Measurements from ENCODE around the gene VPS16.
"Not testable (repeated sequence)": the region's sequence is repeated elsewhere in the genome, so short reads cannot be mapped to it uniquely, and the experiment has no call there.

Gene VPS16

DNA sequence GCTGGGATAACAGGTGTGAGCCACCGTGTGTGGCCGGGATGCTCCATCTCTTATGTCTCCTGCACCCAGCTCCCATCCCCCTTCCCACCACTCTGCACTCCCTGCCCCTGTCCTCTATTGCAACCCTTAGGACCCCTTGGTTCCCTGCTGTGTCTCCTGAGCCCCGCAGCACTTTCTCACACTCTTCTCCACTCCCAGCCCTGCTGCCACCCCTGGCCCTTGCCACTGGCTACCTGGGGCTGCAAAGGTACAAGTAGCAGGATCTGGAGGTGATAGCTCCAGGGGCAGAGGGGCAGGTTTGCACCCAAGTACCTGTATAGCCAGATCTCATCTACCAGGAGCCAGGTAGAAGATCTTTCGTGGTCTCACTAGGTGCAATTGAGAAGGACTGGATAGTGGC lies 33.5 kb upstream of the VPS16 start:
- no peak for DNase-seq (ENCODE audit: low spot score)

- DNase-seq (ENCODE audit: low spot score): not testable (repeated sequence)
Measured at GRCh38 chr20:2807929-2808328, 32.6 kb upstream of the VPS16 start.

- DNase-seq (ENCODE audit: low spot score): peak; percentile 77
Measured at GRCh38 chr20:2809690-2810089, 30.9 kb upstream of the VPS16 start.

DNA sequence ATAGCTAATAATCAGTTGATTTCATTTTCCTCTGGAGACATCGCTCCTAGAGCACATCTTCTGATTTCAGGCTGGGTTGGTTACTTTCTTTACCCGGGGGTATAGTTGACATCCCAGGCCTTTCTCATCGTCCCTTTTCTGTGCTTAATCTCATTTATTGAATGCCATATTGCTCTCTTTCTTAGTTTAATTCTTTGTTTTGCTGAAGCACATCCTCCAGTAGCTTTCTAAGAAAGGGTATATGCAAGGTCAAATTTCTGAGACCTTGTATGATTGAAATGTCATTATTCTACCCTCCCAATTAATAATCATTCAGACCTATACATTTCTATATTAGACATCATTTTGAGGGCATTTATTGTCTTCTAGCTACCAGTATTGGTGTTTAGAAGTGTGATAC lies 28.4 kb upstream of the VPS16 start:
- DNase-seq (ENCODE audit: low spot score): no peak

GRCh38 chr20:2814076-2814475 lies 26.5 kb upstream of the VPS16 start:
- DNase-seq (ENCODE audit: low spot score): no peak

- DNase-seq (ENCODE audit: low spot score): peak; percentile 96
Measured at GRCh38 chr20:2814587-2815051, 25.9 kb upstream of the VPS16 start, which contains the start of gene C20orf141. Gene C20orf141, plus strand, starts transcription at chr20:2814987. Its CDS starts 198 bp downstream, at chr20:2815185.

- no peak for DNase-seq (ENCODE audit: low spot score)
Measured at GRCh38 chr20:2815242-2815900, 25.2 kb upstream of the VPS16 start.

GRCh38 chr20:2816030-2816582 lies 24.4 kb upstream of the VPS16 start, which contains the start of gene TMEM239:
Gene TMEM239, plus strand, starts transcription at chr20:2816364. Its CDS starts 191 bp downstream, at chr20:2816555.
- DNase-seq (ENCODE audit: low spot score): no peak

- DNase-seq (ENCODE audit: low spot score): peak; percentile 31
Measured at GRCh38 chr20:2816583-2817340, 23.8 kb upstream of the VPS16 start.

DNA sequence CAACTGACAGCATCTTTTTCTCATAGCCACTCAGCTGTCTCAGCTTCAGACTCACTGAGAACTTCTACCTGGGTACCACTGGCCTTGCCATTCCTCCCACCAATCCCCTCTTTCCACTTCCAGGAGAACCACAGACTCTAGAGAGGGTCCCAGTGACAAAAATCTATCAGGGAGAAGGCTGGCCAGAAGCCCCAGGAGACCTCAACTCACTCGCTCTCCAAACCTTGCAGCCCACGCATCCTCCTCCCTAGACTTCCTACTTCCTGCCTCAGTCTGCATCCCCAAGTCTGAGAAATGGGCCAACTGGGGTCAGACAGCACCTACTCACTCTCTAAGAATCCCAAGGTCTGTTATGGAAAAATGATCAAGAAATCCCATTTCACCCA lies 23.2 kb upstream of the VPS16 start:
- no peak for DNase-seq (ENCODE audit: low spot score)

DNA sequence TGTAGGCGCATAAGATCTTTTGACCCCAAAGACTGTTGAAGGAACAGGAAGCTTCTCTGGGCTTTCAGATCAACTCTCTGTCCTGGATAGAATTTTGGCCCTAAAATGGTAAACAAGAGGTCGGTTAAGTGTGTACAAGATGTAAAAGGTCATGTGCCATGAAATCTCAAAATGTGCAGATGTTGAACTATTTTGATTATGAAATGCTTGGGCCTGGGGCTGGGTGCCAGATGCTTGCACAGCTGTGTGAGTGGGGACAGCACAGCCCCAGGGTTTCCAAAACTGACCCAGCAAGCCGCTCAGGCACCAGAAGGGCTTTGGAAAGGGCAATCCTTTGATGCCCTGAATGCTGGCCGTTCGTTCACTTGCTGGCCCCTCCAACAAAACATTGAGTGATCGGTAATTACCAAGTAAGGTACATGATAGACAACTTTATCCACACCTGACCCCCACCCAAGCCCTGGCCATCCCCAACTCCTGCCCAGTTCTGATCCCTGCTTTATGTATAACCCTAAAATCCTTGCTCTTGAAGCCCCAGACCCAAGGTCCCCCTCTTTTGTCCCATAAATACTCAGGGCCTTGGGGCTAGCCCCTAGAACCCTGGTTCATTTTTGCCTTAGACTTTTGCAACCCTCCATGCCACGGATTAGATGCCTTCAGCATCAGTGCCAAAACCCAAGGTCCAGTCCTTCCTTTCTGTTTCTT lies 22.5 kb upstream of the VPS16 start:
- DNase-seq (ENCODE audit: low spot score): no peak

DNA sequence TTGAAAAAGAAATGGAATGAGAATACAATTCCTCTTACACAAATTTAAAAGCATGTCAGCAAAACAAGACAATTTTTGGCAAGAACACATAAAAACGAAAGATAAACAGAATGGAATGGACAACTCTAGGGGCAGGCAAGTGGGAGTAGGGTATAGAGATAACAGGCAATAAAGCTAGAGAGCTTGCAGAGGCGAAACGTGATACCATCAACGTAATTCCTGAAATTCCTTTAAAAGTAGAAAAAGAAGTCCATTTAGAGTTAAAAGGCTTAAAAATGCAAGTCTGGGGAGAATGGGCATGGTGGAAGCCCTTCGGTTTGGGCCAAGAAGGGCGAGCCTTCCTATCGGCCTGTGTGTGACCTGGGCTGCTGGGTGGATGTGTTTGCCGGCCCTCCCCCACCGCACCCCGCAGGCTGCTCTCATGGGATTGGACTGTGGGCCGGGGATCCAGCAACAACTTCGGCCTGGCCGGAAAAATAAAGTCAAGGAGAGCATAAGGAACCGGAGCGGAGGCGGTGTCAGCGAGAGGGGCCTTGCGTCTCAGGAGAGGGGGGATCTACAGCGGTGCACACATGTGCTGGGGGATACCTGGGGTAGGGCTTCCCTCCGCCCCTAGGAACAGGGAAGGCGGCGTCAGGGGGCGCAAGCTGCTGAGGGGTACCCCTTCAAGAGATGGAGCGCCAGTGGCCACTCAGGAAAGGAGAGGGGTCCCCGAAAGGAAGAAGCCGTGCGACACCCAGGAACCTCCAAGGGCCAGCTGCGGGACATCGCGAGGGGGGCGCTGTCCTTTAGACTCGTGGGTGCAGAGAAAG lies 20.3 kb upstream of the VPS16 start:
- no peak for DNase-seq (ENCODE audit: low spot score)

GRCh38 chr20:2820896-2821869 lies 19.4 kb upstream of the VPS16 start:
- DNase-seq (ENCODE audit: low spot score): no peak

DNA sequence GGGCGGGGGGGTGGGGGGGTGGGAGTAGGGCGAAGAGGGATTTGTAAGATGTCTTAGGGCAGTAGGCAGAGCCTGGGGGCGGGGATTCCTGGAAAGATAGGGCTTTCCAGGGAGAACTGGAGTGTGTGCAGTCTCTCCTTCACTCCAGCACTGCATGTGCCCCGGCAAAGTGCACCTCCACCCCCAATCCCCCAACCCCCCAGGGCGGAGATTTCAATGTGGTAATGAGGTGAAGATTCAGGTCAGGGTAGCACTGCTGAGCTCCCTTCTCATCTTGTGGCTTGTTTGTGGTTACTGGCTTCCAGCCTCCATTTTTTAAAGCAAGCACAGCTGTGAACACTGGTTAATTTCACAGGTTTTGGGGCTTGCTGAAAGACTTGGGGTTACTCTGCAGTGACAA lies 18.5 kb upstream of the VPS16 start:
- no peak for DNase-seq (ENCODE audit: low spot score)

GRCh38 chr20:2825761-2826160 lies 14.8 kb upstream of the VPS16 start:
- DNase-seq (ENCODE audit: low spot score): no peak

DNA sequence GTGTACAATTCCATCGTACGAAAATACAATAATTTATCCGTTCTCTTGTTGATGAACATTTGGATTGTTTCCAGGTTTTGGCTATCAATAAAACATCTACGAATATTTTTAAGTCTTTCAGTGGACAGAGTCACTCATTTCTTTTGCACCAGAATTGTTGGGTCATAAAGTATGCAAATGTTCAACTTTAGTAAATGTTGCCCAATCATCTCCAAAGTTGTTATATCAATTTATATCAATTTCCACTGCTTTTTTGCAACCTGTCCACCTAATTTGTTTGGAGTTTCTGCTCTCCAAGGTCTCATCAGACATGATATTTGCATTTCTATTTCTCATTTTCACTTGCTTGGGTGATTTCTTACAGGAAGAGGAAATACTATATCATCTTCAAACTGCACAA lies 13.9 kb upstream of the VPS16 start:
- DNase-seq (ENCODE audit: low spot score): no peak

DNA sequence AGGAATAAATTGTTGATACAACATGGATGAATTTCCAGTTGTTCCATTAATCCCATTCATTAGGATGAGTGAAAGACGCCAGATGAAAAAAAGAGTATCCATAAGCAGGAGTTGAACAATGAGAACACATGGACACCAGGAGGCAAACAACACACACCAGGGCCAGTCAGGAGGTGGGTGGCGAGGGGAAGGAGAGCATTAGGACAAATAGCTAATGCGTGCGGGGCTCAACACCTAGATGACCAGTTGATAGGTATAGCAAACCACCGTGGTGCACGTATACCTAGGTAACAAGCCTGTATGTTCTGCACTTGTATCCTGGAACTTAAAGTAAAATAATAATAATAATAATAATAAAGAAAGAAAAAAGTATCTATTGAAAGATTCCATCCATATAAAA lies 11.2 kb upstream of the VPS16 start:
- DNase-seq (ENCODE audit: low spot score): no peak

- not testable (repeated sequence) for DNase-seq (ENCODE audit: low spot score)
Measured at GRCh38 chr20:2831206-2831605, 9.3 kb upstream of the VPS16 start.

DNA sequence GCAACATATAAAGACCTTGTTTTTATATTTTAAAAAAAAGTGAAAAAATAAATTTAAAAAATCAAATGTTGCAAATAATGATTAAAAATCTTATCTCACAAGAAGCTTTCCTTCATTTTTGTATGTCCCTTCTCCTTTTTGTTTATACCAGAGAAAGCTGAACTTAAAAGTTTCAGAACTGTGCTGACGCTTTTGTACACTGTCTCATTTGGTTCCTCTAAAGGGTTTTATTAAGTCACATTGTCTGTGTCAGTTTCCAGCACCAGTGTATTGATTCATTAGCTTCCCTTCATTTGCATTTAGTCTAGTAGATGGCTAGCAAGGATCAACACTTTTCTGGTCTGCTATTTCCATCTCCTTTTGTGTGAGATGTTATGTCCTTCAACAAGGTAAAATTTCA lies 6.8 kb upstream of the VPS16 start:
- no peak for DNase-seq (ENCODE audit: low spot score)

- no peak for DNase-seq (ENCODE audit: low spot score)
Measured at GRCh38 chr20:2834401-2835110, 6.0 kb upstream of the VPS16 start.
